Keratinocyte (primary cell): Measurements from ENCODE around the gene LGALS9B.
"Not testable (repeated sequence)": the region's sequence is repeated elsewhere in the genome, so short reads cannot be mapped to it uniquely, and the experiment has no call there.

Source experiments
- CTCF ChIP-seq, 3 experiments: IDR thresholded peaks in 1 of 3; conservative IDR thresholded peaks in 1 of 3; optimal IDR thresholded peaks in 1 of 3; 2 replicates in 2 of 3; 3 replicates in 1 of 3; pipeline versions ENCODE3 to v1.5.1; 2011; ENCODE audit warnings: low read length in 3 of 3, mild to moderate bottlenecking in 3 of 3, moderate library complexity in 2 of 3, control low read depth in 1 of 3, inconsistent platforms in 1 of 3; ENCODE audit not compliant: insufficient read depth in 2 of 3; ENCODE audit errors: extremely low read depth in 1 of 3
- EZH2 ChIP-seq: IDR thresholded peaks from one replicate; pipeline ENCODE4 v1.6.1; 2012; ENCODE audit warnings: inconsistent platforms, mild to moderate bottlenecking, low read length, moderate library complexity

GRCh38 chr17:20400559-20401305, 66.6 kb downstream of the LGALS9B start:
- not testable (repeated sequence) for TF ChIP-seq CTCF (optimal IDR thresholded peaks at IDR 0.05 in 1 of 3, IDR thresholded peaks at IDR 0.05 in 1 of 3, conservative IDR thresholded peaks at IDR 0.05 in 1 of 3; ENCODE audit: extremely low read depth in 1 of 3, insufficient read depth in 2 of 3, low read length in 3 of 3); EZH2
